ENCODE results near the gene CCR3.

The CCR3 gene

DNA sequence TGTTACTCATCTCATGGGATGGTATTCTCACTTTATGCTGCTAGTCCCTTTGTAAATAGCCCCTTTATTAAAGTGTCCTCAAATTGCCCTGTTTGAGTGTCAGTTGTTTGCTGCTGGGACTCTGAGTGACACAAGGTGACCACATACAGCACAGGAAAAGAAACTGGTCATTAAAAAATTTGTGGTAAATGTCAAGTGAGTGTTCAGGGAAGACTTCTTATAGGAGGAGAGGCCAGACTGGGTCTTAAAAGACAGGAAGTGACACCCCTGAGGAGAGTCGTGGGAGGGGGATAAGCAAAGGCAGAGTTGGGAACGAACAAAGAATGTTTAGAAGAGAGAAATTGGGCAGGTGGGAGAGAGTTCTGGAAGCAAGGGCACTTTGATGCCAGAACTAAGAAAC is 35.2 kb downstream of the CCR3 start:
- DNase-seq: no peak

- DNase-seq: no peak
These were observed 36.8 kb downstream of the CCR3 start for GRCh38 chr3:46278816-46279672.

DNA sequence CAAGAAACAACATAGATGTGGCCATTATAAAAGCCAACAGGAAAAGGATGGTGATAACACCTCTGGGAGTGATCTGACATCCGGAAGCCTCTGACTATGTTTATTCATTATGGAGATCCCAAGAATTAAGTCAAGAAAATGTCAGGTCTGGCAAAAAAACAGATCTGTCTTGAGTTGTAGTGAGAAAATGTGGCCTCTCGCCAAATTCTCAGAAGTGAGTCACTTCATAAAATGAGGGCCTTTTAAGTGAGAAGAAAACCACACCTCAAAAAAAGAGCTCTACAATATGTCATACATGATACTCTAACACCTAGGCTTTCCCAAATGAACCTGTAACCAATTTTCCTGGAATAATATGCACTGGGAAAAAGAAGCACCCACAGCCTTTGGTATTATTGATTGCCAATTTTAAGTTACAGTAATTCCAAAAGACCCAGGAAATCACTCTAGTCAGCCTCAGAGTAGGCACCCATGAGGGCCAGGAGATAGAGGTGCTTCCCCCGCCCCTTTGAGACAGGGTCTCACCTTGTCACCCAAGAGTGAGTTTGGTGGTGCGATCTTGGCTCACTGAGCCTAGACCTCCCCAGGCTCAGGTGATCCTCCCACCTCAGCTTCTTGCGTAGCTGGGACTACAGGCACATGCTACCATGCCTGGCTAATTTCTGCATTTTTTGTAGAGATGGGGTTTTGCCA is 38.0 kb downstream of the CCR3 start:
- no peak for DNase-seq

DNA sequence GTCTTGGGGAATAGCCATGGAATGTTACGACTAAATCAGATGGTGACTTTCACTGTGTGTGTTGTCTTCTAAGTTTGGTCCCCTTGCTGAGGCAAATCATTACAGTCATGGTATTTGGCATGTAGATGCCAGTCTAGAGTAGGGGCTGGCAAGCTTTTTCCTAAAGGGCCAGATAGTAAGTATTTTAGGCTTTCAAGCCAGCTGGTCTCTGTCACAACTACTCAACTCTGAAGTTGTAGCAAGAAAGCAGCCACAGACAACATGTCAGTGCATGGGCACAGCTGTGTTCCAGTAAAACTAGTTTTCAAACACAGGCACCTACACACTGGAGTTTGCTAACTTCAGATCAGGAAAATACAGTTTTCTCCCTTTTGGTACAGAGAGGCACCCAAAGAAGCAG is 39.3 kb downstream of the CCR3 start:
- DNase-seq: no peak

DNA sequence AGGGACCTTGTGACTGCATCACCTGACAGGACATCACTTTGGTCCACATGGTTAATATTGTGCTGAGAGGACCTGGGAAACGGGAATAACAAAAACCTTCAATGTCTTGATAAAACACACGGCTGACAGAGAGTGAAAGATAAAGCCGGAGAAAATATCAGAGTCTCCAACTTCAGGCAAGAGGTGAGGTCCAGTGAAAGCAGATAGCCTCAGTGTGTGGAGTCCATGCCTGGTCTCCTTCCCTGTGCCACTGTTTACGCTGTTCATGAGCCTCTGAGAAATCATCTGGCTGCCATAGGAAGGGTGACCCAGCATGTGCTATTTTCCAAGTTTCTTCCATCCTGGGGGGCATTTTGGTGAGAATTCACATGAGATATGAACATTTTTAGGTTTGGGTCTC is 39.8 kb downstream of the CCR3 start:
- DNase-seq: no peak

GRCh38 chr3:46282696-46283095 is 40.4 kb downstream of the CCR3 start:
- no peak for DNase-seq

DNA sequence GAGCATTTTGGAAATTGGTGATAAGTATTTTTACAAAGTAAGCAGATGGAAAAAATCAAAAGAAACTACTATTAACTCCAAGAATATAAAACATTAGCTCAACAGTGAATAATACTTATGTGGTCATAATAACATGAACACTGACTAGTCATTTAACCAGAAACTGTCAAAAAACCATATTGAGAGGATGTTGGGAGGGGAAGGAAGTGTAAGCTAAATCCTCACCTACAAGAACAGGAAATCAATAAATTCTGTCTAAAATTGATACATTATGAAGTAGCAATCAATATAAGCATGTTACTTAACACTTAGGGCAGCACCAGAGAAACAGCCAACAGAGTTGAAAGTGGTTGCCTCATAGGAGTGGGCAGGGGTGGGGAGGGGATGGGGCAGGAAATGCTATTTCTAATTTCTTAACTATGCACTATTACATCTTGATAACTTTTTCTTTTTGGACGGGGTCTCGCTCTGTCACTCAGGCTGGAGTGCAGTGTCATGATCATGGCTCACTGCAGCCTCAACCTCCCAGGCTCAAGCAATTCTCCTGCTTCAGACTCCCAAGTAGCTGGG is 41.7 kb downstream of the CCR3 start:
- DNase-seq: no peak

GRCh38 chr3:46284981-46285683 is 42.9 kb downstream of the CCR3 start:
- DNase-seq: no peak

GRCh38 chr3:46285931-46286619 is 43.8 kb downstream of the CCR3 start:
- DNase-seq: no peak

- DNase-seq: no peak
These were observed 44.8 kb downstream of the CCR3 start for GRCh38 chr3:46286947-46287565.

DNA sequence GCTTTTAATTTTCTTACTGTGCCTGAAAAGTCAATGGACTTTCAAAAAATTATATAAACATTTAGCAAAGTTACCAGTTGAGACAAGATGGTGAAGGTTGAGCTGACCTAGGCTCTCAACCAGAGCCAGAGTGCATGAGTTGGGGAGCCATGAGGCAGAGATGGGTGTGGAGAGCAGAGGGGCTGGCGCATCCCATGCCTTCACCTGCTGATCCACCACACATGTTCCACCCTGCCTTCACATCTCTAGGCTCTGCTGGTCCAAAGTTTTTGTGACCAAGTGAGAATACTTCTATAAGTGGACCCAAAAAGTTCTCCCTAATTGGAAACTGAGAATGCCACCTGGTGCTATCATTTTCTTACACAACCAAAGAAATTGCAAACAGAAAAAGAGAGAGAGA is 47.3 kb downstream of the CCR3 start:
- no peak for DNase-seq

- DNase-seq: no peak
These were observed 47.7 kb downstream of the CCR3 start for GRCh38 chr3:46289966-46290365.

DNA sequence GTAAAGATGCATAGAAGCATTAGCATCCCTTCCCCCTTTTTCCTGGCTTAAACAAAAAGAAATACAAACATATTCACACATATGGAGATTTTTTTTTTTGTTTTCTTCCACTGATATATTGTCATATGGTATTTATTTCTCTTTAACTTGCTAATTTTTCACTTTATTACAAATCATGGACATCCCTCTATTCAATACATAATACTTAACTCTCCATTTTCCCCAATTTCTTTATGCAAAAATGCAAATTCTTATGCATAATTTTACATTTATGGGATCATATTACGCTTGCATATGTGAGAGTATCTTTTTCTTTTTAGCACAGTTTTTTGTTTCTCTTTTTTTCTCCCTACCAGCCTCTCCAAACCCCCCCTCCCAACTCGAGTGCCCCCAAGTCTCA is 48.8 kb downstream of the CCR3 start:
- DNase-seq: no peak

GRCh38 chr3:46293035-46293724 is 50.9 kb downstream of the CCR3 start:
- DNase-seq: no peak

DNA sequence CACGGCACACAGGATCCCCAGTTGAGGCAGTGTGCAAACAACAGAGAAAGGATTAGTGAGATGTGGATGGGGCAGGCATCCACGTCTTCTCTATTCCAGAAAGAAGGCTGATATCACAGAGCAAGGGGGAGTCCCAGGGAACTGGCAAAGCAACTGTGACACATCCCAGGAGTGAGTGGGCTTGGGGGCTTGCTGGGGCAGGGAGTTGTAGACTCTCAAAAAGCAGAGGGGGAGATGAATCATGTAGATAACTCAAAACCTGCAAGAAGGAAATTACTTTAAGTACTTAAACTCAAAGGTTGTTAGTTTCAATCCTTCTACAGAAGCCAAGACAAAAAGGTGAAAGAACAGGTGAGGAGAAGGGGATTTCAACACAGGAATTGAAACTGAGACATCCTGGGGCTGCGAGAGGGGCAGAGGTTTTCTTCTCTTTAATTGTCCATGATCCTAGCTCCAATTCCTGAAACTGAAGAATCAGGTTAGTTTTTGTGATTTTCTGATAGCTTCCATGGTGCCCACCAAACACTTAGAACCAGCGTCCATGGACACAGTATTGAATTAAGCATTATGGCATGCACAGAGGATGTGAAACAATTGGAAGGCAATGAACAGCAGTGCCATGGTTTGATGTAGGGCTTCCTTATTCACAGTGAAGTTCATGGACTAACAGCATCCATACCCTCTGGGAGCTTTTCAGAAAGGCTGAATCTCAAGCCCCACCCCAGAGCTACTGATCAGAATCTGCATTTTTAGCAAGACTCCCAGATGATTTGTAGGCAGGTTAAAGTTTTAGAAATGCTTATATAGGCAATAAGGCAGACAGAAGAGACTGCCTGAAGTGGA is 52.0 kb downstream of the CCR3 start:
- no peak for DNase-seq

DNA sequence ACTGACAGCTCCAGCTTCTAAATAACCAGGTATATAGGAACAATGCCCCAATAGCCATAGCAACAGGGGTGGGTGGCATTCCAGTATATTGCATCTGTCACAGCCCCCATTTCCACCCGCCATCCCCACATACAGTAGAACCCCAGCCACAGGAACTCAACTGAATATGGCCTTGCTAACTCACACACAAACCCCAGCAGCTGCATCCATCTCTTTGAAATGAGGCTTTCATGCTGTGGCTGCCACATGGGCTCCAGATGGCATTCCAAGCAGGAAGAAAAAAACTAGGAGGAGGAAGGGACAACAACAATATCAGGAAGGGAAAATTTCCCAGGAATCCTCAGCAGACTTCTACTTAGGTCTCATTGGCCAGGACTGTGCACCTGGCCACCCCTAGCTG is 54.6 kb downstream of the CCR3 start:
- DNase-seq: no peak

DNA sequence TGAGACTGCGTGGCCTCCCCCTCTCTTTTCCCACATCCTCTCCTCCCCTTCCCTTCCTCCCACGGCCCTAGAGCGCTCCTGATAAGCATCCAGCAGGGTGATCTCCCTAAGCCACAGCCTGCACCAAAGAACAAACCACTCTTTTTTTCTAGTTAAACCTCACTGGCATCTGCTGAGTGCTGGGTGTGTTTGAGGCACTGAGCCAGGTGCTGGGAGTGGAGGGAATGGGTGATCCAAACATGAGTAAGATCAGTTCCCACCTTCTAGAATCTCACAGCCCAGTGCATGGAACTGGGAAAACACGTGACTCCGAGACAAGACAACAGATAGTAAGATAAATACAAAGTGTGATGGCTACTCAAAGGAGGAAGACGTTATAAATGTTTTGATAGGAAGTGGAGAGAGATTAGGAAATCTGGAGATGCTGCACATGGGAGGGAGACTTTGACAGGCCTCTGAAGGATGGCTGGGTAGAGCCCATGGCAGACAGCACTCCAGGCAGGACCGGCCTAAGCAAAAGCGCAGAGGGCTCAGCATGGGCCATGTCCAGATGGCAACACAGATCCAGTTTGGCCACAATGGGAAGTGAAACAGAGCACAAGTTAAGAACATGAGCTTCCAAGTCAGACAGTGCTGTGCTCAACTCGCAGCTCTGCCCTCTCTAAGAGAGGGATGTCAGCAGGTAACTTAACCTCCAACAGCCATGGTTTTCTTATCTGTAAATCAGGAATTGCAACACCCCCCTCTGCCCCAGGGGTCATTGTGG is 55.6 kb downstream of the CCR3 start:
- no peak for DNase-seq

DNA sequence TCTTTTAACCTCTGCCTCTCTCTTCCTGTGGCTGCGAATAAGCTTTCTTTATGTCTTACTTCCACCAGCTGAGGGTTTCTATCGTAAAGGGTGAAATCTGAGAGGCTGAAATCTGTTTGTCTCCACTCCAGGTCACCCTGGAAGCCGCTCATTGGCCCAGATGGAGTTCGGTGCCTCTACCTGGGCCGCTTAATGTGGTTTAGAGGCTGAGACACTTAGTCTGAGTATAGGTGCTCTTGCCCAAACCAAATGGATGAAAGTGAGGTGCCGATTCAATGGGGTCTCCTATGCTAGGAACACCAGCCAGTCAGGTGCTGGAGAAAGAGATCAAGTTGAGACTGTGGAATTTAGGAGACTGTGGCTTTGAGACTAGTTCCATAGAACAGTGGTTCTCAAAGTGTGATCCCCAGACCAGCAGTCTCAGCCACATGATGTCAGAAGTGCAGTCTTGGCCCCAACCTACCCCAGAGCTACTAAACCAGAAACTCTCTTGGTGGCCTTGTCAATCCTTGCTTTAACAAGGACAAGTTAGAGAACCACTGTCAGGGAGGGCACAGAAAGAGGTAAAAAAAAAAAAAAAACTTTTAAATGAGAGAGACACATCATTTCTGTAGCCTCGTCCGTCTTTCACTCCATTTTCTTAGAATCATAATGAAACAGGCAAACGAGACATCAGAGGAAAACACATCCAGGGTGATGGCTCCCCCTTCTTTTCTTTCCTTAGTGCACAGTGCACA is 56.8 kb downstream of the CCR3 start:
- DNase-seq: no peak

Data from 8988T (cell line).